Astrocyte (in vitro differentiated cells and primary cell): ENCODE measurements around the gene SUPT4H1. TPM values are rescaled to one million over a fixed set of nuclear protein-coding genes. Genes with fewer than 3 reads are reported as not detected.

Experiments
- DNase-seq: peaks from one replicate; pipeline ENCODE4 v3.0.0-alpha.2; 2010; ENCODE audit warnings: low read depth
- FAIRE-seq: peaks from 2 replicates; lab custom pipeline; 2011; peaks lifted over from hg19 to GRCh38; lab: Jason Lieb, UNC
- H2AFZ ChIP-seq: 2 replicates; pipeline ENCODE4 v1.6.0; 2012; ENCODE audit warnings: low read depth, low read length, inconsistent platforms
- H3K27ac ChIP-seq: 2 replicates; pipeline ENCODE4 v1.5.1; 2011; ENCODE audit warnings: low read depth, low read length, inconsistent platforms
- H3K27me3 ChIP-seq: 2 replicates; pipeline ENCODE4 v1.6.0; 2011; ENCODE audit warnings: low read length, inconsistent platforms; ENCODE audit not compliant: insufficient read depth
- H3K36me3 ChIP-seq: 2 replicates; pipeline ENCODE4 v1.5.1; 2011; ENCODE audit warnings: low read length, inconsistent platforms; ENCODE audit not compliant: insufficient read depth
- H3K4me1 ChIP-seq: 2 replicates; pipeline ENCODE4 v1.5.1; 2011; ENCODE audit warnings: low read length, inconsistent platforms; ENCODE audit not compliant: insufficient read depth
- H3K4me2 ChIP-seq: 2 replicates; pipeline ENCODE4 v1.6.0; 2012; ENCODE audit warnings: low read length, inconsistent platforms
- H3K4me3 ChIP-seq: 2 replicates; pipeline ENCODE4 v1.5.1; 2011; ENCODE audit warnings: low read depth, mild to moderate bottlenecking, low read length, inconsistent platforms; ENCODE audit not compliant: insufficient read depth
- H3K79me2 ChIP-seq: 2 replicates; pipeline ENCODE4 v1.6.0; 2012; ENCODE audit warnings: mild to moderate bottlenecking, low read length, inconsistent platforms; ENCODE audit not compliant: insufficient read depth
- H3K9ac ChIP-seq: 2 replicates; pipeline ENCODE4 v1.6.0; 2012; ENCODE audit warnings: mild to moderate bottlenecking, low read length, inconsistent platforms
- H3K9me3 ChIP-seq: 2 replicates; pipeline ENCODE4 v1.5.1; 2012; ENCODE audit warnings: low read depth, mild to moderate bottlenecking, low read length, inconsistent platforms; ENCODE audit not compliant: insufficient read depth
- H4K20me1 ChIP-seq: 2 replicates; pipeline ENCODE4 v1.6.0; 2012; ENCODE audit warnings: low read length, inconsistent platforms; ENCODE audit not compliant: insufficient read depth
- H3K27ac Mint-ChIP-seq: one replicate; pipeline ENCODE4 v1.8.0; 2021; ENCODE audit warnings: mild to moderate bottlenecking, mixed read lengths; ENCODE audit not compliant: unreplicated experiment
- H3K27me3 Mint-ChIP-seq: one replicate; pipeline ENCODE4 v1.8.0; 2021; ENCODE audit warnings: low read depth, mixed read lengths; ENCODE audit not compliant: unreplicated experiment
- H3K36me3 Mint-ChIP-seq: one replicate; pipeline ENCODE4 v1.8.0; 2021; ENCODE audit warnings: low read depth, mixed read lengths; ENCODE audit not compliant: unreplicated experiment
- H3K4me1 Mint-ChIP-seq: one replicate; pipeline ENCODE4 v1.8.0; 2021; ENCODE audit warnings: low read depth, mixed read lengths; ENCODE audit not compliant: unreplicated experiment
- H3K4me3 Mint-ChIP-seq: one replicate; pipeline ENCODE4 v1.8.0; 2021; ENCODE audit warnings: mild to moderate bottlenecking, moderate library complexity, mixed read lengths; ENCODE audit not compliant: unreplicated experiment
- H3K9me3 Mint-ChIP-seq: one replicate; pipeline ENCODE4 v1.8.0; 2021; ENCODE audit warnings: mild to moderate bottlenecking, mixed read lengths; ENCODE audit not compliant: unreplicated experiment
- CTCF ChIP-seq: IDR thresholded peaks from 2 replicates; pipeline ENCODE4 v1.5.1; 2011; ENCODE audit warnings: low read depth, mild to moderate bottlenecking, inconsistent platforms, low read length, moderate library complexity; ENCODE audit not compliant: insufficient read depth
- EZH2 ChIP-seq: IDR thresholded peaks from 2 replicates; pipeline ENCODE4 v1.6.1; 2012; ENCODE audit warnings: mild to moderate bottlenecking, low read length, inconsistent platforms; ENCODE audit not compliant: insufficient read depth
- total RNA-seq: library from RNA; stranded (reverse); gene quantifications from 2 replicates; pipeline ENCODE4 v1.2.1, GENCODE V29; 2021

Gene SUPT4H1
- total RNA-seq, 1 donor from 2014 or later = 108 TPM

DNA sequence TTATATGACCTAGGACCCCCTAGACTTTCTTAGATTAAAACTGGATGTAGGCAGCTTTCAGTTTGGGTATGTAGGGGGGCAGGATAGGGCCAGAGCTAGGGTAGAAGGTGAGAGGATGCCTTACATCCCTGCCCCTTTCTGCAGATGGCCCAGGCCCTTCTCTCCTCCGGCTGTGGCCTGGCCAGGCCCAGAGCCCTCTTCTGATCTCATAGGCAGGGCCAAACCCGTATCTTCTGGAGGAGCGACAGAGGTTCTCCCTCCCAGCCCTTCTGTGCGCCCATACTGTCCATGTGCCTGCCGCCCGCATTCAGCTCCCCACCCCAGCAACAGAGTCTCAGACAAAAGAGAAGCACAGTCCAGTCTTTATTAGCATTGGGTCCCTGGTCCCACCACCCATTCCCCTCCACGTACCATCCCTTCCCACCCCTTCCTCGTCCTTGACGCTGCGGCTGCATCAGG is 21.4 kb downstream of the SUPT4H1 start:
- Histone ChIP-seq H3K4me1 (peaks cover 7% of the 10 kb centered on the region), H3K9ac (no peak overlapping the region), H3K27me3 (peaks cover 10% of the 10 kb centered on the region), H4K20me1 (no peaks in the 10 kb centered on the region), H3K79me2 (no peaks in the 10 kb centered on the region), H3K4me2 (no peak overlapping the region), H3K4me3 (no peak overlapping the region), H3K36me3 (no peaks in the 10 kb centered on the region), H3K27ac (no peak overlapping the region), H2AFZ (peak overlapping the region; percentile 34), H3K9me3 (no peaks in the 10 kb centered on the region)
- FAIRE-seq (no peak), DNase-seq (no peak)
- Mint-ChIP-seq H3K9me3 (no peaks in the 10 kb centered on the region), H3K36me3 (no peaks in the 10 kb centered on the region), H3K4me1 (peaks cover 3% of the 10 kb centered on the region), H3K27ac (no peak overlapping the region), H3K4me3 (no peak overlapping the region), H3K27me3 (peaks cover 19% of the 10 kb centered on the region)
- TF ChIP-seq EZH2 (no peak), CTCF (no peak)

DNA sequence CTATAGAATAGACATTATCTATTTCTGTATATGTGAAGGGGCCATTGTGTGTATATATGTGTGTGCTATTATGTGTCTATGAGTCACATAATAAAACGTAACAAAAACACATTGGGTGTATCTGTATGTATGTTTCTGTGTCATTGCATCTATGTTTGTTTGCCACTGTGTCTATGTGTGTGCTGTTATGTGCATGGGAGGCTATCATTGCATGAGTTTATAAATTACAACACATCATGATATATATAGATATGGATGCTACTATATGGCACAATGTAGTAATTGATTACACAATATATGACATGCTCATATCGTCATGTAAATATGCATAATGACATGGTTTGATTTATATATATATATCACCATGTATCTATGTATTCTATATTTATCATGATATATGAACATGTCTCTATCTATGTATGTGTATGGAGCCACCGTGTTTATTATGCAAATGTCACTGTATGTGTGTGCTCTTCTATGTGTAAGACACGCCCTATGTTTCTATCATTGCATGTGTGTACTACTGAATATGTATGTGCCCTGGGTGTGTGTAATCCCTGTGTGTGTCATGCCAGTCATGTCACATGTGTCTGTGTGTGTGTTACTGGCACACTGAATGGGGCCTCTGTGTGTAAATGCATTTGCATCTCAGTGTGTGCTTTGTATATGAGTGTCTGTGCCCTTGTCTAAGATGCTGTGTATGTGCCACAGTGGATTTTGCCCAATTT is 22.0 kb downstream of the SUPT4H1 start:
- no peak for FAIRE-seq
- H3K79me2 ChIP-seq = no peaks in the 10 kb centered on the region
- no peaks in the 10 kb centered on the region for H4K20me1 ChIP-seq
- peaks cover 7% of the 10 kb centered on the region for H3K4me1 ChIP-seq
- Mint-ChIP-seq H3K9me3 (no peaks in the 10 kb centered on the region), H3K4me3 (no peak overlapping the region), H3K4me1 (peaks cover 3% of the 10 kb centered on the region), H3K36me3 (no peaks in the 10 kb centered on the region), H3K27me3 (peaks cover 24% of the 10 kb centered on the region), H3K27ac (no peak overlapping the region)
- H3K4me3 ChIP-seq = no peak overlapping the region
- H3K36me3 ChIP-seq = no peaks in the 10 kb centered on the region
- no peaks in the 10 kb centered on the region for H3K9me3 ChIP-seq
- no peak overlapping the region for H3K4me2 ChIP-seq
- no peak overlapping the region for H2AFZ ChIP-seq
- no peak for TF ChIP-seq CTCF
- TF ChIP-seq EZH2 = no peak
- H3K27ac ChIP-seq = no peak overlapping the region
- DNase-seq = no peak
- H3K27me3 ChIP-seq = peaks cover 16% of the 10 kb centered on the region
- H3K9ac ChIP-seq = no peak overlapping the region
